ENCODE data around the gene KCNJ3. TPM values are rescaled to one million over a fixed set of nuclear protein-coding genes. Genes with fewer than 3 reads are reported as not detected.

The KCNJ3 gene
- total and polyA plus RNA-seq, 2 donors (not counting 1 experiment from before 2014, with no cell fraction given): 0.01 TPM; not detected in 1

GRCh38 chr2:154740361-154740760 lies 41.9 kb downstream of the KCNJ3 start:
- POLR2A ChIA-PET: no interaction called here

GRCh38 chr2:154758871-154759270 lies 60.4 kb downstream of the KCNJ3 start:
- Mint-ChIP-seq H3K4me3 (no peak overlapping the region), H3K27me3 (no peaks in the 10 kb centered on the region), H3K27ac (no peak overlapping the region), H3K4me1 (no peaks in the 10 kb centered on the region), H3K9me3 (ENCODE audit: insufficient read depth) (no peaks in the 10 kb centered on the region)
- CTCF ChIA-PET: no interaction called here
- no peaks in the 10 kb centered on the region for H3K9me3 ChIP-seq (ENCODE audit: control extremely low read depth in 1 of 3, control insufficient read depth in 2 of 3, insufficient read depth in 1 of 3, low read length in 2 of 3)
- H3K4me1 ChIP-seq (ENCODE audit: control insufficient read depth in 2 of 2, insufficient read depth in 2 of 2, low read length in 2 of 2): no peaks in the 10 kb centered on the region
- WGBS (ENCODE audit: insufficient coverage): no CpG with 5 or more reads among the region's 1 CpG
- TF ChIP-seq CTCF (IDR thresholded peaks at IDR 0.05) (no peak), EZH2 (IDR thresholded peaks at IDR 0.05; ENCODE audit: borderline replicate concordance, insufficient read depth, low read depth, low read length, poor library complexity, severe bottlenecking) (no peak)
- H3K27ac ChIP-seq (ENCODE audit: low read length in 2 of 2): no peak overlapping the region
- DNase-seq (no peak), ATAC-seq (ENCODE audit: low read depth) (no peak)
- POLR2A ChIA-PET: no interaction called here
- H3K36me3 ChIP-seq (replicated peaks in 1 of 2; ENCODE audit: control extremely low read depth in 1 of 2, control insufficient read depth in 1 of 2, extremely low read depth in 1 of 2, insufficient read depth in 2 of 2, low read length in 1 of 2): no peaks in the 10 kb centered on the region
- H3K79me2 ChIP-seq (ENCODE audit: control insufficient read depth, insufficient read depth, low read length): no peaks in the 10 kb centered on the region
- H2AFZ ChIP-seq (ENCODE audit: insufficient read depth, low read depth, low read length, poor library complexity, severe bottlenecking): no peak overlapping the region
- no peaks in the 10 kb centered on the region for H3K27me3 ChIP-seq (replicated peaks in 1 of 4; ENCODE audit: control extremely low read depth in 1 of 4, control insufficient read depth in 3 of 4, insufficient read depth in 4 of 4, low read length in 3 of 4)
- H3K9ac ChIP-seq (ENCODE audit: low read length): no peak overlapping the region
- no peak overlapping the region for H3K4me3 ChIP-seq (ENCODE audit: control extremely low read depth in 1 of 5, extremely low read depth in 1 of 5, insufficient read depth in 1 of 5, low read depth in 2 of 5, low read length in 4 of 5)
- no peak overlapping the region for H3K4me2 ChIP-seq (replicated peaks; ENCODE audit: low read depth, low read length, poor library complexity, severe bottlenecking)
- intact Hi-C loops (cut with micrococcal nuclease): no loop called here
- H4K20me1 ChIP-seq (ENCODE audit: control insufficient read depth, insufficient read depth, low read length, poor library complexity, severe bottlenecking): no peaks in the 10 kb centered on the region

More at GRCh38 chr2:154740361-154740760, 41.9 kb downstream of the KCNJ3 start:
- Mint-ChIP-seq H3K4me1 (no peaks in the 10 kb centered on the region), H3K4me3 (no peak overlapping the region), H3K27me3 (no peaks in the 10 kb centered on the region), H3K27ac (no peak overlapping the region), H3K9me3 (ENCODE audit: insufficient read depth) (peaks cover 6% of the 10 kb centered on the region)
- no peak for DNase-seq
- H3K36me3 ChIP-seq (replicated peaks in 1 of 2; ENCODE audit: control extremely low read depth in 1 of 2, control insufficient read depth in 1 of 2, extremely low read depth in 1 of 2, insufficient read depth in 2 of 2, low read length in 1 of 2): no peaks in the 10 kb centered on the region
- ATAC-seq (ENCODE audit: low read depth): no peak
- H3K9ac ChIP-seq (ENCODE audit: low read length): no peak overlapping the region
- no peaks in the 10 kb centered on the region for H3K27me3 ChIP-seq (replicated peaks in 1 of 4; ENCODE audit: control extremely low read depth in 1 of 4, control insufficient read depth in 3 of 4, insufficient read depth in 4 of 4, low read length in 3 of 4)
- no peaks in the 10 kb centered on the region for H3K9me3 ChIP-seq (ENCODE audit: control extremely low read depth in 1 of 3, control insufficient read depth in 2 of 3, insufficient read depth in 1 of 3, low read length in 2 of 3)
- CTCF ChIA-PET: no interaction called here
- H3K27ac ChIP-seq (ENCODE audit: low read length in 2 of 2): no peak overlapping the region
- no peaks in the 10 kb centered on the region for H3K4me1 ChIP-seq (ENCODE audit: control insufficient read depth in 2 of 2, insufficient read depth in 2 of 2, low read length in 2 of 2)
- no peaks in the 10 kb centered on the region for H3K79me2 ChIP-seq (ENCODE audit: control insufficient read depth, insufficient read depth, low read length)
- no peak overlapping the region for H3K4me2 ChIP-seq (replicated peaks; ENCODE audit: low read depth, low read length, poor library complexity, severe bottlenecking)
- H3K4me3 ChIP-seq (ENCODE audit: control extremely low read depth in 1 of 5, extremely low read depth in 1 of 5, insufficient read depth in 1 of 5, low read depth in 2 of 5, low read length in 4 of 5): no peak overlapping the region
- intact Hi-C loops (cut with micrococcal nuclease): no loop called here
- H2AFZ ChIP-seq (ENCODE audit: insufficient read depth, low read depth, low read length, poor library complexity, severe bottlenecking): no peak overlapping the region
- TF ChIP-seq CTCF (IDR thresholded peaks at IDR 0.05) (no peak), EZH2 (IDR thresholded peaks at IDR 0.05; ENCODE audit: borderline replicate concordance, insufficient read depth, low read depth, low read length, poor library complexity, severe bottlenecking) (no peak)
- WGBS (ENCODE audit: insufficient coverage): no CpG with 5 or more reads among the region's 2 CpGs
- no peaks in the 10 kb centered on the region for H4K20me1 ChIP-seq (ENCODE audit: control insufficient read depth, insufficient read depth, low read length, poor library complexity, severe bottlenecking)

Data from B cell (primary cell).